DMS79 (cell line): Measurements from ENCODE around the gene PSTPIP1.

Source experiments
- DNase-seq: peaks from one replicate; lab custom pipeline; 2025; lab: John Stamatoyannopoulos, UW

Gene PSTPIP1

DNA sequence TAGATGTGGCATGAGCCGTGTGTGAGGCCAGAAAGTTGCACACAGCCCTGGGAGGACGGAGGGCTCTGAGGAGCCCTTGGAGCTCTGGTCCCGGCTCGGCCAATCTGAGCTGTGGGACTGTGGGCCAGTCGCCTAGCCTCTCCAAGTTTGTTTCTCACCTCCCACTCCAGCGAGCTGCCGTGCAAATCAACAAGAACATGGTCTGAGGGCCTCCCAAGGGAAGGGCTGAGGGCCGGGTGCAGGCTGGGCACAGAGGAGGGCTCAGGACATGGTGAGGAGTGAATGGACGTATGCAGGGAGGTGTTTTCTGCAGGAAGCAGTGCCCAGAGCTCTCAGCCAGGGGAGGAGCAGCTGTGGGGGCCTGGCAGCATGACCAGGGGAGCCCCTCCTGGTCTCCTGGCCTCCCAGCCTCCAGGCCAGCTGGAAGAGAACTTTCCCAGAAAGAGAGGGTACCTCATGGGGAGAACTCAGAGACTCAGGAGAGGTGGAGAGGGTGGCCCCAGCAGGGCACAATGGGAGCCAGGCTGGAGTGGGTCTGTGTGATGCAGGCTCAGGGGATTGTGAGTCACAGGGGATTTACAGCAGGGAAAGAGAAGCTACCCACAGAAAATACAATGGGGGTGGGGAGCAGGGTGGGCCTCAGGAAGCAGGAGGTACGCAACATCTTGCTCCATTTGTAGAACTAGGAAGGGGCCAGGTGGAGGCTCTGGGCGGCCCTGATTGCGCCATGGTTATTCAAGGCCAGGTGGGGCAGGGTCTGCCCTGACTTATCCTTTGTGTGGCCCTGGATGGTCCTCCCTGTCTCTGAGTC, 24.8 kb downstream of the PSTPIP1 start:
- no peak for DNase-seq

DNA sequence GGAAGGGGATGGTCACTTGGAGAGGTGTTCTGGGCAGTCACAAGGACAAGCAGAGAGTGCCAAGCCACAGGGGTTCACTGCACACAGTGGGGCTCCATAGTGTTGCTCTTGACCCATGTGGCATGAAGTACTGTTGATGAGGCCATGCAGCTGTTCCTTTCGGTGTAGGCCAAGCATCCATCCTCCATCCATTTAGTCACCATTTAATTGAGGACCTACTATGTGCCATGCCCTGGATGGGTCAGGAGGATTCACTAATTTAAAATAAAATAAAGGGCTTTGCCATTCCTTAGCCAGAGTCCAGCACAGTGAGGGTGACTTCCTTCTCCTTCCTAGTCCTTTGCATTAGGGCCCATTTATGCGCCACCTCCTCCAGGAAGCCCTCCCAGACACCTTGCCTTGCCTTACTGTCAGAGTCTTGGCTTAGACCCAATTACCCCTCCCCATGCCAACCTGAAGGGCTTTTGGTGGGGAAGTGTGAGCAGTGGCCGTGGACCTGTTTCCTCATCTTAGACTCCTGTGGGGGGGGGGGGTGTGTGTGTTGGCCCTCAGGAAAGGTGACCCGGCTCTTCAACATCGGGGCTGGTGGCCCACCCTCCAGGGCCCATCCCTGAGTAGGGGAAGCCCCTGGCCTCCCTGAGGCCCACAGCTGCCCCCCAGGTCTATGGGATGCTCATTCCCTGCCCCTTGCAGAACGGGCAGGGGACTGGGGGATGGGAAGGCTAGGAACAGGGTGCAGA, 25.6 kb downstream of the PSTPIP1 start:
- DNase-seq: no peak

DNA sequence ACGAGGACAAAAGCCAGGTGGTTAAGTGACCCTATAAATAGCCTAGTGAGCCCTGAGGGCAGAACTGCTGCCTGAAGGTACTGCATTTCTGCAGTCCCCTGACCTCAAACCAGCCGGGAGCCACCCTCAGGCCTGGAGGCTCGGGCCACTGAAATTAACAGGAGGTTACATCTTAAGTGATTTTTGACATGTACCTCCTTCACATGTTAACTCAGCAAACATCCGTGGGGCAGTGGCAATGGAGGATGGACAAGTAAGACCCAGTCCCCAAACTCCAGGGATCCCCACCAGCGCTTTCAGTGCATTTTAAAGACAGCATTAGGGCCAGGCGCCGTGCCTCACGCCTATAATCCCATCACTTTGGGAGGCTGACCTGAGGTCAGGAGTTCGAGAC, 26.2 kb downstream of the PSTPIP1 start:
- DNase-seq: no peak

- DNase-seq: no peak
These were observed 27.0 kb downstream of the PSTPIP1 start for GRCh38 chr15:77021803-77022381.

DNA sequence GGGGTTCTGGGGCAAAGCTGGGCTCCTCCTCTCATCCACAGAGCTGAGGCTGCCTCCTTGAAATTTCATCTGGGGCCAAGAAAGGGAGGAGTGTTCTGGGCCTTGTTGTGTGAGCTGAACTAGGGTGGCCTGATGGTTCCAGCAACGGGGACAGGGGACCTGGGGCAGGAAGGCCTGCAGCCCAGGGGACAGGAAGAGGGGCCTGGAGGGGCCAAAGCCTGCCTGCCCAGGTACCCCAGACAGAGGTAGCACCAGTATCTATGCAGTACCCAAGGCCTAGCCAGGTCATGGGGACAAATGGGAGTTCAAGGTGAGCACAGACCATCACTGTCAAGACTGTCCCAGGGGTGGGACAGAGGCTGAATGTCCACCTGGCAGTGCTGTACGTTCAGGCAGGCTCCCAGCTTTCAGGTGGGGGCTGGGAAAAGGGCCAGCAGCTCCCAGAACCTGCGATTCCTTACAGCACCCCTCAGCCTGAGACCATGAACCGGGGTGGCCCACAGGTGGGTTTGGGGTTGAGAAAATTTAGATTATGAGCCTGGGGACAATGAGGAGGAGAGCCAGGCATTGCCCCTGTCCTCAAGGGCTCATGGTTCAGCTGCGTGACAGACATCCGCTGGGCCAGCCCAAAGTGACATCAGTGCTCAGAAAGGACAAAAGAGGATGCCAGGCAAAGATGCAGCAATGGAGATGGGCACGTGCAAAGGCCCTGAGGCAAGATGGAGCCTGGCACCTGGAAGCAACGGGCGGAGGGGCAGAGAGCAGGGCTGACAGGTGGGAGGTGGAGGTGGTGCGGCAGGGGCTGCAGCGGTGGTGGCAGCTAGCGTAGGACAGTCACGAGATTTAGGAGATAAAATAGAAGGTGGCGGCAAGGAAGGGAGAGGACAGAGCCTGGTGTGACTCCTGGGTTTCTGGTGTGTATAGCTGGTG, 28.0 kb downstream of the PSTPIP1 start:
- DNase-seq: no peak

DNA sequence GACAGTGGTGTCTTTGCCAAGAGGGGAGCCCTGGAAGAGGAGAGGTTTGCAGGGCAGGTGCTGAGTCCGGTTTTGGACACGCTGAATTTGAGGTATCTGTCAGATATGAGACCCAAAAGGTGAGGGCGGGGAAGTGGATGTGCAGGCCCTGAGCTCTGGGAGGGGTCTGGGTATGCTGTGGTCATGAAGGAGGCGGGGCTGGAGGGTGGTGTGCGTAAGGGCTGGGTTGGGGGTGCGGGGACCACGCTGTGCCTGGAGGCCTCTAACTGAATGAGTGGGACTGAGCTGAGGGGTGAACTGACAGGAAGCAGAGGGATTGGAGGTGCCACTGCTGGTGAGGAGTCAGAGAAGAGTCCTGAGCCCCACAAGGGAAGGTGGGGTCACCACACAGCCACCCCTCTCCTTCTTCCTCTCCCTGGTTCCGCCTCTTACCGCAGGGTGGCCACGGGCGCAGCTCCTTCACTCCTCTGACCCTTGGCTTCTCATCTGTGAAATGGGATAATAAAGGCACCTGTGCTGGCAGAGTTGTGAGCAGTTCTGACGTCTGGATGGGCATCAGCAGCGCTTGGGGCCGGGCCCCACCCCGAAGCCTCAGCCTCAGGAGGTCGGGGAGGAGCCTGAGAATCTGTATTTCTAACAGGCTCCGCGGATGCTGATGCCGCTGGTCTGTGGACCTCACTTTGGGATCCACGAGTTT, 28.8 kb downstream of the PSTPIP1 start:
- no peak for DNase-seq

DNA sequence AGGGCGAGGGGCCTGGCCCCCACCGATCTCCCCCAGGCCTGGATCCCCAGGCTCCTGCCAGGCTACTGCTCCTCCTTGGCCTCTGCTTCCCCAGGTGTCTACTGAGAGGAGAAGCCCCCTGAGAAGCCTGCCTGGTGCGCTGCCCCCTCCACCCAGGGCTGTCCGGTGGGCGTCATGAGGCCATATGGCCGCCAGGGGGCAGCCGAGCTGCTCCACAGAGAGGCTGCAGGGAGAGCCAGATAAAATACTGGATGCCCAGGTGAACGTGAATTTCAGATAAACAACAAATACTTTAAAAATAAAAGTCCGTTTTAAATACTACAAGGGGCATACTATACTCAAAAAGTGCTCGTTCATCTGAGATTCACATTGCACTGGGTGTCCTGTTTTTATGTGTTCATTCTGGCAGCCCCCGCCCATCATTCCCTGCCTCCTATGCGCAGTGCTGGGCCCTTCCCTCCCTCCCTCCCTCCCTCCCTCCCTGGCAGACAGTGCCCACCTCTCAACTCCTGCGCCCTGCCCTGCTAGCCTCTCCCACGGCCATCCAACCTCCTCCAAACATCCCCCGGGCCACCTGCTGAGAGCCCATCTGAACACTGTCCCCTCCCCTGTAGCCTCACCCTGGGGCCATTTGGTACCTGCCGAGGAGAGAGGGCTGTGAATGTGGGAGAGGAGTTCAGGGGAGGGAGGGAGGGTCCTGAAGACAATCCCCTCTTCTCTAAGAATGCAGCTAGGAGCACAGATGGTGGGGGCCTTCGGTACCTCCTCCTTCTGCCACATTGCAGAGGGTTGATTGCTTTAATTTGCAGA, 29.6 kb downstream of the PSTPIP1 start:
- no peak for DNase-seq

DNA sequence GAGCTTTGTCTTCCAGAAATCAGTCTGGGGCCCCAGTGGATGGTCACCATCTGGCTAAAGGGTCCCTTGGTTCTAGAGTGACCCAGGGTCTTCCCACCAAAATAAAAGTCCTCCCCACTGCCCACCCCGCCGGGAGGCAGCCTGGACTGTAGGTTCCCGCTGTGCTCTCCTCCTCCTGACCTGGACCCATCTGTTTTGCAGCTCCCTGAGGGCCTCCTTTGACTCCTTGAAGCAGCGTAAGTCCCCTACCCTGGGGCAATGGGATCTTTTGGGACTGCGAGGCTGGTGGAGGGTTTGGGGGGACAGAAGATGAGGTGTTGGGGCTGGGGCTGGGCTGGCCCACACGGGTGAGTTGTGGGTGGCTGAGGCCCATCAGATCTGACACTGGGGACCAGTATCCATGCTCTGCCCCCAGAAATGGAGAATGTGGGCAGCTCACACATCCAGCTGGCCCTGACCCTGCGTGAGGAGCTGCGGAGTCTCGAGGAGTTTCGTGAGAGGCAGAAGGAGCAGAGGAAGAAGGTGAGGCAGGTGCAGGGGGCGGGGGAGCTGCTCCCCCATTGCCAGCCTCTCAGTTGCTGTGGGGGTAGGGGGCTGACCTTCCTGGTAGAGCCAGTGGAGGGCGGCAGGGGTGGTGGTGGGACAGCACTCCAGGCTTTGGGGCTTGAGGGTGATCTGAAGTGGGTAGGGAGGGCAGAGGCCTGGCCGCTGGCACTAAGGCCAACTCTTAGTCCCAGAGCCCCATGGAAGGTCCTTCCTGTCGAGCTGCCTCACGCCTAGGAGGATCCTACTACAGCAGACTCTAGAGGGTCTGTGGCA, 30.4 kb downstream of the PSTPIP1 start:
- DNase-seq: no peak

DNA sequence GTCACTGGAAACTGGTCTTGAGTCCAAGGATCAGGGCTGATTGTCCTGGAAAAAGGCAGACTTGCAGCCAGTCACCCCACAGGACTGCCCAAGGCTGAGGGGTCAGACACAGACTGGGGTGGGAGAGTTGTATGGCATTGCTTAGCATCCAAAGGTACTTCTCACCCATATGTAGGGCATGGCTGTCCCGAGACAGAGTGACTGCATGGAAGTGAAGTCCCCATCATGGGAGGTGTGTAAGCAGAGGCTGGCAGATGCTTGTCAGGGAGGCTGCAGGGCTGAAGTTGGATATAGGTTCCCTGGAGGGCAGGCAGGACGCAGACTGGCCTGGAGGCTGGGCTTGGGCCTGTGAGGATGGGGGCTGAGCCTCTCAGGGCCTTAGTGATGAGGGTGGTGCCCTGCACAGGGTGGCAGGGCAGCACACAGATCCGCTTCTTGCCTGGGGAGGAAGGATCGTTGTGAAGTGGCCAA, 31.1 kb downstream of the PSTPIP1 start:
- no peak for DNase-seq

DNA sequence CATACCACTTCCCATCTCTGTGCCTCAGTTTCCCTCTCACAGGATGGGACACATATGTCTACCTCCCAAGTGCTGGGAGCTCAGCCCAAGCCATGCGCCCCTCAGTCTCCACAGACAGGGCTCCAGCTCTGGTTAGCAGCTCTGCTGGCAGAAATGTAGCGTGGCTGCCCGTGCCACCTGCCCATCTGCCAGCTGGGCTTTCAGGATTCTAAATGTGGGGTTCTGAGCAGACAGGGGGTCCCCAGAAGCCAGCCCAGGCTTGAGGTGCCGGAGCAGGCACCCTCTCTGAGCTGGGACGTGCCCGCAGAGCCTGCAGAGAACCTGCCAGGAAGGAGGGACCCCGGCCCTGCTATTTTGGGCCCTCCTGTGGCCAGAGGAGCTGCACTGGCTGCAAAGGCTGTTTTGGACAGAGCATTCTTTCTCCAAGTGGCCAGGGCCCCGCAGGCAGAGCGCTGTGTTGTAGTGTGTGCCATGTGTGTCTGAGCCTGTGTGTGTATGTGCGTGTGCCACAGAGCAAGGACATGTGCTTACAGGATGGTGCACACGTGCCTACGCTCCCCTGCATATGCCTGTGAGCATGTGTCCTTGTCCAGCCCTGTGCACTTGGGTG, 31.7 kb downstream of the PSTPIP1 start:
- DNase-seq: no peak

GRCh38 chr15:77027111-77027696, 32.3 kb downstream of the PSTPIP1 start:
- DNase-seq: no peak

GRCh38 chr15:77027697-77028450, 32.9 kb downstream of the PSTPIP1 start:
- no peak for DNase-seq

- no peak for DNase-seq
These were observed 33.7 kb downstream of the PSTPIP1 start for GRCh38 chr15:77028451-77029165.

DNA sequence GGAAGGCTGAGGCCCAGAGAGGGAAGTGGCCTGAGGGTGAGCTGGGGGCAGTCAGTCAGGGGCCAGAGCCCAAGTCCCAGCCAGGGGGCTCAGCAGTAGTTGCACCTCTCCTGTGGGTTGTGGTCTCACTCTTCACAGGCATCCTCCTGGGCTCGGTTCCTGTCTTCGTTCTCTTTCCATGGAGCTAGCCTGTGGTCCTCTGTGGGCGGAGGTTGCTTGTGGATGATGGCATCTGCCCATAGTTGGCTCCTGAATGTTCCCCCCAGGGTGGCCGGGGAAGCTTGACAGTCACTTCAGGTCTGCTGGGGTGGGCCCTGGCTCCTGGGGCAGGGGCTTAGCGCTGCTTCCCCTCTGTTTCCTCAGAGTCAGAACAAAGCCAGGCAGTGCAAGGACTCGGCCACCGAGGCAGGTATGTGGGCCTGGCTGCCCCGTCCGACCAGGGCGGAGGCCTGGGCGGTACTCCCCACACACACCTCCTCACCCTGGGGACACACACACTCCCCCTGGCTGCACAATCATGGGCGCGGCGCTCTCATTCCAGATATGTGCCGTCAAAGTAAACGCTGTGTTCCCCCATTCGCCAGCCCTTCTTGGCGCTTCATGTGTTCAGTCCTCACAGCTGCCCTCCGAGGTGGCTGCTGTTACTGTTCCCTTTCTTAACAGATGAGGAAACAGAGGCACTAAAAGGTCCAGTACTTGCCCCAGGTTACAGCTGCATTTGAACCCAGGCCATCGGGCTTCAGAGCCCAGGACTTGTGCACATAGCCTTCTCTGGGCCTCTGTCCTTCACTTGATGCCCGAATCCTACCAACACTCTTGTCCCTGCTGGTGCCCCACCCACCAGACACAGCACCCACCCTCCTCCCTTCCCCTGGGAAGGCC, 34.5 kb downstream of the PSTPIP1 start:
- DNase-seq: no peak

DNA sequence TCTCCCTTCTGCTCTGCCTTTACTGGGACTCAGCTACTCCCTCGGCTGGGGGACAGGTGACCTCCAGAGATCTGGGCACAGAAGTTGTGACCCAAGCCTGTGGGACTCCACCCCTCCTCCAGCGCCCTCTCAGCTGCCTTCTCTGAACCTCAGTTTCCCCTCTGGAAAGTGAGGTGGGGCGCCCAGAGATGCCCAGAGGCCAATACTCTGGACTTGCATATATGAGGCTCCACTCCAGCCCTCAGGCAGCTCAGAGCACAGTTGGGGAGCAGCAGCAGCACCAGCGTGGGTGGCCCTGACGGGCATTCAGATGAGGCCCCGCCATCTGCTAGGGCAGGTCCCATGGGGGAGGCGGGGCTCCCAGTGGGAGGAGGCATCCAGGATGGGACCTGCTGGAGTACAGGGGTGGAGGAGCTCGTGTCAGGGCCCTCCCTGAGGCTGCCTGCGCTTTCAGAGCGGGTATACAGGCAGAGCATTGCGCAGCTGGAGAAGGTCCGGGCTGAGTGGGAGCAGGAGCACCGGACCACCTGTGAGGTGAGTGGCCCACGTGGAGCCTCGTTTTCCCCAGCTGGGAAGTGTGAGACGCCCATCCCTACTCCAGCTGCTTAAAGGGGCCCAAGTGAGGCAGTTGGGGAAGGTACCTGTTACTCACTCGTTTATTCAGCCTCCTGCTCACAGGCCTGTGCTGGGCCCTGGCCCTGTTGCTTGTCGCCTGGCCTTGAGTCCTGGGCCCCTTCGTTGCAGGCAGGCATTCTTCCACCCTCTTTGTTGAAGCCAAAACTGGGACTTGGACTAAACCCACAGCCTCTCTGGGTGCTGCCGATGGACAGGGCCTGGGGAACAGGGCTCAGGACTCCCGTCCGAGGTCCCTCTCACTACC, 35.4 kb downstream of the PSTPIP1 start:
- no peak for DNase-seq
